A549 treated with CORT108297 at 1 μM for 4 hours (cell line): ENCODE measurements around the gene ATP11C. TPM values are rescaled to one million over a fixed set of nuclear protein-coding genes. Genes with fewer than 3 reads are reported as not detected.

Experiments
- total RNA-seq: library from RNA; stranded (reverse); fragments of 200-300 nt; extraction: Qiagen RNA extraction; gene quantifications from 5 replicates; pipeline ENCODE4 v1.2.3, GENCODE V29; 2022

ATP11C gene
- total RNA-seq, result 8.5 to 15.2 TPM (median 12.5 TPM) in 5 replicates

DNA sequence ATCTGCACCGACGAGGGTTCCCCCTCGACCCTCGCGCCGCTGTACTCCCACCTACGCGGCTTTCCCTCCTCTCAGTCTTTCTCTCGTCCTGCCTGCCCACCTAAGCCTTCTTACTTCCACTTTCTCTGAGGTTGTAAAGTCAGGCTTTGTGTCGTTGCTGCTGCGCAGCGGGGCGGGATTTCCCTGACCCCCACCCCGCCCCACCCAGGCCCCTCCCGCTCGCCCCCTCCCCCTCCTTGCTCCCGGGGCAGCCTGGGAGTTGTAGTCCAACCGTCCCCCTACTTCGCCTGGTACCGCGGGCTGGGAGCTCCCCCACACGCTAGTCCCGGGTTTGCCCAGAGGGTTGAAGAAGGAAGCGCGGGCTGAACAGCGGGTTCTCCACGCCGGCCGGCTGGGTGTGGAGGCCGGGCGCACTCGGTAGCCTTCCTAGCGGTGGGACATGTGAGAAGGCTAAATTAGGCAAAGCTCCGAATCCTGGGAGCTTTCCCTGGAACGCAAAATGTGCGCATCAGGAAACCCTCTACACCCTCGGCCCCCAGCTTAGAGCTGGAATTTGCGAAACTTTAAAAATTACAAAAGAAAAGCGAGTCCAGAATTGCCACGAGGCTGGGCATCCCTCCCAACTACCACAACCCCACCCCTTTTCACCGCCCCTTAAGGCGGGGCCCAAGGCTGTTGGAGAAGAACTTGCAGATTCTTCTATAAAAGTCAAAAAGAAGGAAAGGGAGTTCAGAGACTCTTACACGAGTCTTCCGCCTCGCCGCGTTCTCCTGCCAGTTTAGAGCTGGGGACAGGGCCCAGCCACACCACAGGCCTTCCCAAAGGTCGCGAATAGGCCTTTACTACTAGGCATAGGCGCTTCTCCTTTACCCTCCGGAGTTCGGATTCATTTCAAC is at the start of gene ATP11C:
Gene ATP11C, minus strand, starts transcription at position 153 of the 896 bp plus-strand sequence. CDS start 1,011 bp downstream, outside the sequence.

DNA sequence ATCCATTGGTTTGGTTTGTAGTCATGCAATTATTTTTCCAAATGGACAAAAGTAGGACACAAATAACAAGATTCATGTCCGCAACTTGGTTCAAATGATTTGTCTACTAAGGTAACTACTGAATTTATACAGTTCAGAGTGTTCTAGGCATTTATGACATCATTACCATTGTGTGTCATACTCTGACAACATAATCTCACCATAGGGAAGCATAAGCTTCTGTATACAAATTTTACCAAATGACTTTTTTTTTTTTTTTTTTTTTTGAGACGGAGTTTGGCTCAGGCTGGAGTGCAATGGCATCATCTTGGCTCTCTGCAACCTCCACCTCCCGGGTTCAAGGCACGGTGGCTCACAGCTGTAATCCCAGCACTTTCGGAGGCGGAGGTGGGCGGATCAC is 32.6 kb upstream of the ATP11C start, which contains the start of gene CXorf66:
Gene CXorf66, minus strand, starts transcription at position 101 of the 400 bp plus-strand sequence. Its CDS starts 25 bp downstream, at position 76.

GRCh38 chrX:139708067-139708466 is 224.8 kb downstream of the ATP11C start, which contains the start of gene MCF2:
Gene MCF2, minus strand, starts transcription at chrX:139708167. Its CDS starts 56,423 bp downstream, at chrX:139651744.

Other genes starting within 250 kb of the ATP11C start
- 0.03 to 0.08 TPM (median 0.05 TPM) in 4 of 5 replicates, not detected in the other for gene MCF2, start 224.9 kb downstream of the ATP11C start, total RNA-seq
- not detected in 5 replicates for gene CXorf66, start 32.5 kb upstream of the ATP11C start, total RNA-seq